Stimulated activated CD8-positive, alpha-beta memory T cell treated with anti-CD3 and anti-CD28 coated beads, Interleukin-2, amount 100 ng/mL, for 1 hour (primary cell): ENCODE results near the gene SEMA3G.

ENCODE experiments used
- DNase-seq, 2 donors: peaks; one replicate each; pipeline ENCODE4 v3.0.0-alpha.2; 2020; ENCODE audit warnings: low read depth in 2 of 2

SEMA3G gene

DNA sequence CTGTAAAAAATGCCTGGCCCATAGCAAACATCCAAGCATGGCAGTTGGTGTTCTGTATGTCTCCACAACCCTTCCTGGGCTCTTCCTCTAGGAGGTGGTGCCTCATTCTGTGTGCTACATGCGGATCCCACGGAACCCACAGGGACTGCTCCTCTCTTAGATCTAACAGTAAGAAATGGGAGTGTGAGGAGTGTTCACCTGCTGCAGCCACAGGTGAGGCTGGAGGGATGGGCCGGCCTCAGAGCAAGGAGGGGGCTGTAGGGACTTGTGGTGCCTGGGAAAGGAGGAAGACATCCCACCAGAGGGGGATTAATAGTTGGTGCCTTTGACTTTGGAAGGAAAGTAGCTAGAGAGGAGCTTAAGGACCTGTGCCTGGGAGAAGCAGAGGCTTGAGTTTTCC is 22.2 kb downstream of the SEMA3G start:
- no peak for DNase-seq

DNA sequence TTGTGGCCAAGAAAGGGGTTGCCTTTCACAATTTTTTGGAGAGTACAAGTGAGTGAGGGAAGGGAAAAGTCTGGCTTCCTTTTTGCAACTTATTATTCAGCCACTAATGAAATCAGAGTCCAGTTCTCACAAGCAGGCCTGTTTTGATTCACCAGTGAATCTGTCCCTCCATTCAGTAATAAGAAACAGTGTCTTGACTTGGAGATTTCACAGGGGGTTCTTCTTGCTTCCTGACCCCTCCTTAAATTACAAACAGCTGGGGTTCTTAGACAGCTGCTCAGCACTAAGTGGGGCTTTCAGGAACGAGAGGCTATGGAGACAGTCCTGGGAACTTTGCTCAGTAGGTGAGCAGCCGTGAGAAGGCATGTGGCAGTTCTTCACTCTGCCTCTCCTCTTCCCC is 24.5 kb downstream of the SEMA3G start:
- no peak for DNase-seq

DNA sequence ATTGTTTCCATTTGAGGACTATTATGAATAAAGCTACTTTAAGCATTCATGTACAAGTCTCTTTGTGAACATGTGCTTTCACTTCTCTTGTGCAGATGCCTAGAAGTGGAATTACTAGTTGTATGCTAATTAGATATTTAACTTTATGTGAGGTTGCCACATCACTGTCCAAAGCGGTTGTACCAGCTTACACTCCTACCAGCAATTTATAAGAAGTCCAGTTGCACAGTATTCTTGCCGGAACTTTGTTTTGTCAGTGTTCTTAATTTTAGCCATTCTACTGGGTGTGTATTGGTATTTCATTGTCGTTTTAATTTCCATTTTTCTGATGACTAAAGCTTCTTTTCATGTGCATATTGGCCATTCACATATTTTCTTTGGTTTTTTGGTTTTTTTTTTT is 29.1 kb downstream of the SEMA3G start:
- DNase-seq = no peak

DNA sequence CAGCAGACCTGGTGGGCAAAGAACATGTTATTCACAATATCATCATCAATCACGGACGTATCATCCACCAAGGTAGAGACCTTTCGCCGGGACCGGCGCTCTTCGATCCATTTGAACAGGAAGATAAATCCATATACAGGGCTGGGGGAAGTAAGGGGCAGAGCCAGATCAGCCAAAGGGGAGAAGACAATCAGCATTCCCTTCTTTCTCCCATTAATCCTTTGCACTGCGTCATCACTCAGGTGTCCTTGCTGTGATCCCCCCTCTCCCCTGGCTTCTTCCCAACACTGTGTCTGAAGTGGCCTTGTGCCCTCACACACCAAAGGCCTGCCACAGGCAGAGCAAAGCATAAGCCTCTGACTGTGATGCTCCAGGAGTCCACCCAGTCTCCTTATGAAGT is 36.4 kb downstream of the SEMA3G start:
- DNase-seq = no peak

DNA sequence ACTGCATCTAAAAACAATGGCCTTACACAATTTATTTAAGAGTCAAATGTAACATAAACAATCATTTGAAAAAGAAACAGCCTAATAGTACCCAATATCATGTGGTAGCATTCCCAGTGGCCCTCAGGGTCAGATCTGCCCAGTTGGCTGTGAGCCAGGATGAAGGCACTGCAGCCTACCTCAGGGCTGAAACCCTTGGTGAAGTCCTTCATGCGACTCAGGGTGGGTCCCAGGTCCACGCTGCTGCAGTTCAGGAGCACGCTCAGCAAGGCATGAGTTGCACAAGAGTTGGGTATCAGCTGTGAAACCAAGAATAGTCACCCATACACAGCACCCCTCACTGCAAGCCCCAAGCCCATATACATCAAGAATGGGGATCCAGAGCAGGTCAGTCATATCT is 37.1 kb downstream of the SEMA3G start:
- DNase-seq = no peak

DNA sequence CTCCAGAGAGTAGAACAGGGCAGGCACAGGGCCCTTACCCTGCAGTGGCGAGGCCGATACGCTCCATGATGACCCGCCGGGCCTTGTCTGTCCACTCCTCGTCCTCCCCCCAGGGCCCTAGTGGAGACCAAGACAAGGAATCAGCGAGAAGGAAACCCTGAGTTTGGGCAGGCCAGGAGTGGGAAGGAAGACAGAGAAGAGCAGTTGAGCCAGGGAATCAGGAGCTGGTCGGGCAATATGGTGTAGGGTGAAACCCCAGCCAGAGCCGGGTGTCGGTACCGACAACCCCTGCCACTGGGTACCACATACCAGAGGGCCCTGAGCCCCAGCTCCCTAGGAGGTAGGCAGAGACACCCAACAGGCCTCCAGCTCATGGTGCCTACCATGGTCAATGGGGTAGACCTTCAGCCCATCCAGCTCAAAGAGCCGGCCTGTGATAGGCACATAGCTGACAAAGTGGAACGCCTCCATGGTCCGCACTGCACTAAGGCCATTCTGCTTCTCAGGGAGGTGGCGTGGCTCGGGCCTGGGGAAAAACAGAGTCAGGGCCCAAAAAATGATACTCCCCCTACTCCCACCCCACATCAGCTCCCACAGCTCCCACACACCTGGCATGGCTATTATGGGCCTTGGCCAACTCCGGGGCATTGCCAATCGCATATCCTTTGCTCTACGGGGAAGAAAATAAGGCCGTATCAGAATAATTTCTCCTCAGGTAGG is 38.0 kb downstream of the SEMA3G start:
- DNase-seq = no peak

DNA sequence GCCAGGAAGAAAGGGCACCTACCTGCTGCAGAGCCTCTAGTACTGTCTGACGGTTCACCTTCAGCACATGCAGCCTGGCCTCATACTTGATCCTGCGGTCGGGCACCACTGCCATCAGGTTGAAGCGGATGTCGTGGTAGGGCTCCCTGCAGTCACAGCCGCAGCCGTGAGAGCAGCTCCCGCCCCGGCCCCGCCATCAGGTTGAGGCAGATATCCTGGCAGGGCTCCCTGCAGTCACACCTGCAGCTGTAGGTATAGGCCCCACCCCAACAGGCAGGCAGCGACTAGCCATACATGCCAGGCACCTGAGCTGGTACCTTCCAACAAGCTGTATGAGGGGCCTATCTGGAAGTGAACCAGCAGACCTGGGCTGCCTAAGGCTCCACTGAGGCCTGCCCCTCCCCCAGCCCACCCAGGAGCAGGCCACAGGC is 38.7 kb downstream of the SEMA3G start:
- DNase-seq = no peak

DNA sequence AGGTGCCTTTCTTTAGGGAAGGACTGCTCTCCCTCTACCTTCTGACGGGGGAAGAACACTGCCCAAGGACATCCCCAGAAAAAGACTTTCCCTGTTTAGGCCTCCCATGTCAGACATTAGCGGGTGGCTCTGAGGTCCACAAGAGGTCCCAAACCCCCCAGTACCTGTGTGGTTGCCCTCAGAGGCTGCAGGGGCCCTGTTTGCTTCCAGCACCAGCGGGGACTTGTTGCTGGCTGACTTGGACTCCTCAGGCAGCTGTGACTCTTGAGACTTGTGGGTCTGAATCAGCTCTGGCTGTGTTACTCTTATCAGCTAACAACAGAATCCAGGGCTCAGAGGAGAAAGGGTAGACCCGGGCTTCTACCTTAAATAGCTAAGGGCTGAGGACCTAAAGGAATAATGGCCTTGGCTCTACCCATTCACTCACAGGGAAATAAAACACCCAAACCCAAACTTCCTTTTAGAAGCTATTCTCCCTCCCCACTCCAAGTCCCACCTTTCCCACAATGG is 39.2 kb downstream of the SEMA3G start:
- no peak for DNase-seq

DNA sequence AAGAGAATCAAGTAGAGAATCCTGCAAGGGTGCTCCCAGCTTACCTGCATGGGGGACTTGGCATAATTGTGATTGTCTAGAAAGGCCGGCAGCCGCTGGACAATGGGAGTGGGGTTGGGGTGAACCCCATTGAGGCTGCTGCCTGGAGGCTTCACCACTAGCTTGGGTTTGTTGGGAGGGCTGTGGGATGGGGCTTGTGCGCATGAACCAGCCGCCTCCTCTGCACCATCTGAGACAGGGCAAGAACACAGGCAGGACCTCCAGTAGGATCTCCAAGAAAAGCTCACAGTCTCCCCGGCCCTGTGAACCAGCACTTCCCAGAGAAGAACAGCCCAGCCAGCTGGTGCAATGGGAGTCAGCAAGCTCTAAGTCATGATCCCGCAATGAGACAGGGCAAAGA is 39.8 kb downstream of the SEMA3G start:
- DNase-seq = no peak

DNA sequence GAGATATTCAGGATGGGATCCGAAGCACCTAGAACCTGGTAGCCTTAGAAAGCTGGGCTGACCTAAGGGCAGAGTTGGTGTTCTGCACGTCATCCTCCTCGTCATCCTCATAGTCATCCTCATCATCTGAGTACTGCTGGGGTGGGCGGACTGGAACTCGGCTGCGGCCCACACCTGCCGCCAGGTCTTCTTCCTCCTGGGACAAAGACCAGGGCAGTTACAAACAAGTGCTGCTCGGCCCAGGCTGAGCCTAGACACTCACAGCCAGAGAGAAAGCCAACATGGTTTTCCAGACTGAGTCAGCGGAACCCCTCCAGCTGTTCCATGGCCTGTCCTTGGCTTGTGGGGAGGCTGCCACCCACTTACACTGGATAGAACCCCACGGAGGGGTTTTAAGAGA is 40.5 kb downstream of the SEMA3G start:
- DNase-seq = no peak

DNA sequence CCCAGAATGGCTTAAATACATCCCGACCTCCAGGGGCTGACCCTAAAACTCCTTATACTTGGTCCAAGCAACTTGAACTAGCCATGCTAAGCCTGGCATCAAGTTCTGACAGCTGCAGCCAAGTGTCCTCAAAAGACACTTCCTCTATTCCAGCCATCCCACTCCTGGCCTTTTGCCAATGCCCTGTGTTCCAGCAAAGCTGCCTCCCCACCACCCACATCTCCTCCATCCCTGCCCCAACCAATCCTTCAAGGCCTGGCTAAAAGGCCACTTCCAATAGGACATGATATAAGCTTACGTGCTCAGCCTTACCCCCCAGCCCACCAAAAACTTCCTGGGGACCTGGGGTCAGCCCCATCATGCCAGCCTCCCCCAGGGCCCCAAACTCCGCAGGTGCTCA is 40.9 kb downstream of the SEMA3G start:
- DNase-seq = no peak

DNA sequence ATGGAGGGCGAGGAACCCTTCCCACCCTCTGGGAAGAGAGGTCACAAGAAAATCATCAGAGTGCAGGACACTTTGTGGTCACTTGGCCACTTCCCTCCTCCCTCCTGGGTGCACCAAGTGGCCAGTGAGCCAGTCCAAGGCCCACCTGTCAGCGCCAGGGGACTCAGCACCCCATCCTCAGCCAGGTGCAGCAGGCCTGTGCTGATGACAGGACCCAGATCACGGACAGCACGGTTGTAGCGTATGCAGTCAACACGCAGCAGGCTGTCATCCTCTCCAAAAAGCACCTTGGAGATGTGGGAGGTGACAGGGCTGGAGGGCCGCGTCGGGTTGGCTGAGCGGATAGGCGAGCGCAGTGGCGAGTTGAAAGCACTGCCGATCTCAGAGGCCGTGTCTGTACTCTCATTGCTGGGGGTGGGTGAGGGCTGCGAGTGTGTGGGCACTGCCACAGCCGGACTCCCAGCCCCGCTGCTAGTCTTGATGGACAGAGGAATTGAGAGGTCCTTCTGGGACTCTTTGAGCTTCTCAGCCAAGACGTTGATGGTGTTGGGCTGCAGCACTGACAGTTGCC is 41.5 kb downstream of the SEMA3G start:
- DNase-seq = no peak

DNA sequence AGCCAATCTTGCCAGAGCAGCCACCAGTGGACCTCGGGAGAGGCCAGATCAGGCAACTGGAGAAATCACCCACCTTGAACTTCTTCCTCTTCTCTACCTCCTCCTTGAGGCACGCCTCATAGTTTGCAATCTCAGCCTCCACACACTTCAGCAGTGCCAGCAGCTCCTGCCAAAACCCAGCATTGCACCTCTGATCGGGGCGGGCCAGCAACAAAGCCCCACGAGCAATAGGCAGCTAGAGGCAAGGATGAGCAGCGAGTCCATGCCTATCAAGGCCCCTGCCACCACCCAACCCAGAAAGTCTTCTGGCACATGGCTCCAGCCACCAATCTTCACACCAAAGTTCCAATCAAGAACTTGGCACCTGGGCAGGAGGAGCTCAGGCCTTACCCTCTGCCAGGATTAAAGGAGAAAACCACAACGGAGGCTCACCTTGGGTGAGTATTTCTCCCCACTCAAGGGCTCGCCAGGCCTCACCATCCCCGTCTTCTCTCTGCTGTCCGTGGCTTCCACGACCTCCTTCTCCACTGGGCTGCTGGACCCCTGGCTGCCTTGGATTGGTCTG is 42.1 kb downstream of the SEMA3G start:
- DNase-seq = no peak

DNA sequence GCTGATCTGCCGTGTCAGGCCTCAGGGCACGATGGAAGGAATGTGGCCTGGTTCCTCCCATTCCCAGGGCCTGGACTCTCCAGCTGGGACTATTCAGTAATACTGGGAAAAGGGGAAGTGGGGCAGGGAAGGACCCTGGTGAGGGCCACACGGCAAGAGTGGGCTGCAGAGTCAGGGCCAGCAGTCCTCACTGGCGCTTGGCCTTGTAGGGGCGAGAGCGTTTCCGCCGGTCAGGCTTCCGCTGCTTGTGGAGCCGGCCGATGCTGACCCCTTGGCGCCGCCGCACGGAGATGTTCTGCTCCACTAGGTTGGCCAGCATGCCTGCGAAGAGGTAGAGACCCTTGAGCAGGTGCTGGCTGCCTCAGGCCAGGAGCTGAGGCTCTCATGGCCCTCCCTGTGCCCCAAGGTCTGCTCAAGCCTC is 42.8 kb downstream of the SEMA3G start:
- DNase-seq = no peak

DNA sequence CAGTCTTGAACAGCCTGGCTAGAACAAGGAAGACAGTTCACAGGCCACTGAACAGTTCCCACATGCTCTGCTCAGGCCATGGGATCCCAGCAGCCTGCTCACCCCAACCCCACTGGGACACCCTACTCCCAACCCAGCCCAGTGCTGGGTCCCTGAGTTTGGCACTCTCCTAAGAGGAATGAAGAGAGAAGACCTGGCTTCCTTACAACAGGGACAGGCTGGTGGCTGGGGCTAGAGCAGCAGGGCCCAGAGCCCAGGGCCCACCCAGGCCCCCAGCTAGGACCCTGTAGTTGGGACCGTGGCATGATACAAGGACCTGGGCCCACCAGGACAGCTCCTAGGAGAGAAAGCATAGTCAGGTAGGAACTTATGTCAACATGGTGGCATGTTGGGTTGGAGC is 43.4 kb downstream of the SEMA3G start:
- no peak for DNase-seq

DNA sequence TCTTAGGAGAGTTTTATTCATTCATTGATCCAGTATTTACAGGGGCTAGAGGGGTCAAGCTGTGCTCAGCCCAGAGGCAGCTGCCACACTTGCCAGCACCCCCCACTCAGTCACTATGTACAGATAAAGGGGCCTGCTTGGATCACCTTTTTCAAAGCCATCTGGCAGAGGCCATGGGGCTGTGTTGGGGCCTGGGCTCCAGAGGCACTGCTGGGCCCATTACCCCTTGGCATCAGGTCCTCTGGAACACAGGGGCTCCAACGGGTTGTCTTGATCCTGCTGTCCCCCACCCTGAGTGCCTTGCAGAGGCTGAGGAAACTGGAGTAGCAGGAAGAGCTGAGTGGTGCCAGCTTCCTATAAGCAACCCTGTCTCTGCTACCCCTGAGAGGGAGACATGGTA is 43.9 kb downstream of the SEMA3G start:
- no peak for DNase-seq

DNA sequence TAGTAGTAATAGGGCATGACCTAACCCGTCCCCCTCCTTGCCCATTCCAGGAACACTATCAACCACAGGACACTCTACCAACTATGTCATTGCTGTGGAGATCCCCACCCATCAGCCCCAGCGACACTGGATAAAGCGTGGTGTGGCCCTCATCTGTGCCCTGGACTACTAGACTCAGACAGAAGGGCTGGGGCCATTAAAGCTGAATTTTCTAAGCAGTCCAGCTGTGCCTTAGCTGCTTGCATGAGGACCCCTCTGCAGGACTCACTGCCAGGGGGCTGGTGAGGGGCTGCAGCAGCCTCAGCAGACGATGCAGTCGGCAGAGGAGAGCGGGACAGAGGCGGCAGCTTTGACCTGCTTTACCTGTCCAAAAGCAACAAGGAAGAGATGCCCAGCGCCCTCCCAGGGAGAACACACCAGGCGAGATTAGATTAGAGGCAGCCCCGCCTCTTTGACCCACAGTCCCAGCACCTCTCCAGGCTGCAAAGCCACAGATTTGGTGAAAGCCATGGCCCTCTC is 44.6 kb downstream of the SEMA3G start:
- no peak for DNase-seq

DNA sequence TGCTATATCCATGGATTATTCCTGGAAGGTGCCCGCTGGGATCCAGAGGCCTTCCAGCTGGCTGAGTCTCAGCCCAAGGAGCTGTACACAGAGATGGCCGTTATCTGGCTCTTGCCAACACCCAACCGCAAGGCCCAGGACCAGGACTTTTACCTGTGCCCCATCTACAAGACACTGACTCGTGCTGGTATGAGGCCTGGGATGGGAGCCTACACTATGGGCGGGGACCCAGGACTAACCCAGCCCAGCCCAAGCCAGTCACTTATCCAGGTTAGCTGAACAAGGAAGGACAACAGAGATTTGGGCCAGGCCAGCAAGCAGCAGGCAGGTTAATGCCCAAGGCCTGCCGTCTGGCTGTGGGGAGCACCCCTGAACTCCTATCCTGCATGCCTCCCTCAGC is 45.3 kb downstream of the SEMA3G start:
- no peak for DNase-seq

DNA sequence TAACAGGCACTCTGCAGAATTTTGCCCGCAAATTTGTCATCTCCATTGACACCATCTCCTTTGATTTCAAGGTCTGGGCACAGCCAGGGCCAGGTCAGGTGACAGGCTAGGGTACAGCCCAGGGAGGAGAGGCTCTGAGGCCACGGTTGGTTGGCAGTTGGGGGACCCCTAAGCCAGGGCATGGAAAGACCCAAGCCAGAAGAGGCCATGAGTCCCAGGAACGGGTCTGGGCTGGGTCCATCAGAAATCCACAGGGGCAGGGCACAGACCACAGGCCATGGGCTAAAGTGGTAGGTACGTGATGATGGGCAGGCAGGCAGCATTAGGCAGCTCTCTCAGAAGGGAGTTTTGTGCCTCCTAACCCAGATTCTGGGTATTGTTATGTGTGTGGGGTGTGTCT is 45.8 kb downstream of the SEMA3G start:
- no peak for DNase-seq

DNA sequence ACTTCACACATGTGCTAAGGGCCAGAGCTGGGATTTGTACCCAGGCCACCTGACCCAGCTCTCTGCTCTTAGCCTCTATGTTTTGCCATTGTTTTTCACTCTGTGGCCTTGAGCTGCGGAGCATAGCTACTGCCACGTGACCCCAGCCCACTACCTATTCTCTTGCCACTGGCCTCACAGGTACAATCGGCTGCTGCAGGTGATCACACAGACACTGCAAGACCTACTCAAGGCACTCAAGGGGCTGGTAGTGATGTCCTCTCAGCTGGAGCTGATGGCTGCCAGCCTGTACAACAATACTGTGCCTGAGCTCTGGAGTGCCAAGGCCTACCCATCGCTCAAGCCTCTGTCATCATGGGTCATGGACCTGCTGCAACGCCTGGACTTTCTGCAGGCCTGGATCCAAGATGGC is 46.2 kb downstream of the SEMA3G start:
- DNase-seq = no peak

DNA sequence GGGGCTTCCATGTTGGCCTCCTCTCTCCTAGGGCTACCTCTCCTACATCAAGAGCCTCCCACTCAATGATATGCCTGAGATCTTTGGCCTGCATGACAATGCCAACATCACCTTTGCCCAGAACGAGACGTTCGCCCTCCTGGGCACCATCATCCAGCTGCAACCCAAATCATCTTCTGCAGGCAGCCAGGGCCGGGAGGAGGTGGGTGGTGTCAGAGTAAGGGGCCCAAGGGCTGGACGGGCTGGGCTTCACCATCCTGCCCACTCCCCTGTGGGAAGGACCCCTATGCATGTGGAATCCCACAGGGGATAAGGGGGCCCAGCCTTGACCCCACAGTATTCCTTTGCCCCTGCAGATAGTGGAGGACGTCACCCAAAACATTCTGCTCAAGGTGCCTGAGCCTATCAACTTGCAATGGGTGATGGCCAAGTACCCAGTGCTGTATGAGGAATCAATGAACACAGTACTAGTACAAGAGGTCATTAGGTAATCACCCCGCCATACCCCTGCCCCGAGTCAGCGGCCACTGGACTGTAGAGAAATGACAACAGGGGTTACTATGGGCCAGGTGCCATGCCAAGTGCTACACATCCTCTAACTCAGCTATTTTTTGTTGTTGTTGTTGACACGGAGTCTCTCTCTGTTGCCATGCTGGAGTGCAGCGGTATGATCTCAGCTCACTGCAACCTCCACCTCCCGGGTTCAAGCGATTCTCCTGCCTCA is 47.1 kb downstream of the SEMA3G start:
- DNase-seq = no peak

DNA sequence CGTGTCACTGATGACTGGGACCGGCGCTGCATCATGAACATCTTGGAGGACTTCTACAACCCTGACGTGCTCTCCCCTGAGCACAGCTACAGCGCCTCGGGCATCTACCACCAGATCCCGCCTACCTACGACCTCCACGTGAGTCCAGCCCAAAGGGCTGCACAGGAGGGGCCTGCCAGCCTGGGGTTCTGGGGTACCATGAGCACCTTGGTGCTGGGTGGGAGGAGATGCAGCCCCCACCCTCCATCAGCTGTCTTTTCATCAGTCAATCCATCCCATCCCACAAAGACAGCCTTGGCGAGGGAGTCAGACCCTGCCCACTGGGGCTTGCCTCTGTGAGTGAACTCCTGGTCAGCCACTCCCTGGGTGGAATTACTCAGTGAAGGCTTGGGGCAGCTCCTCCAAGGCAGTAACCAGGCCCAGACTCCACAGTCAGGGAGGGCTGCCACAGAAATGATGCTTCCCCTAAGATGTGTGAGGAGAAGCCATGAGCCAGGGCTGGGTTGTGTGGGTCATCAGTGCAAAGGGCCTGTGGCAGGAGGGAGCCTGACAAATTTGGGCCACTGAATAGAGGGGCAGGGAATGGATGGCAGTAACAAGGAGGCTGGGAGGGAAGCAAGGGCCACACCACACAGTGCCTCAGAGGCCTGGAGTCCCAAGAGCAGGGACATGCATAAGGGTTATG is 47.9 kb downstream of the SEMA3G start:
- DNase-seq = no peak
